Ishikawa (cell line): ENCODE measurements around the gene USP53.

ENCODE experiments used
- CEBPB ChIP-seq: IDR thresholded peaks from 2 replicates; pipeline ENCODE4 v1.6.1; 2012
- CREB1 ChIP-seq: IDR thresholded peaks from 2 replicates; pipeline ENCODE4 v1.6.1; 2012; ENCODE audit warnings: low read depth
- EGR1 ChIP-seq: IDR thresholded peaks from 2 replicates; pipeline ENCODE4 v1.6.1; 2012
- EP300 ChIP-seq: IDR thresholded peaks from 2 replicates; pipeline ENCODE4 v1.6.1; 2012; ENCODE audit warnings: borderline replicate concordance
- FOXM1 ChIP-seq: IDR thresholded peaks from 2 replicates; pipeline ENCODE4 v1.6.1; 2012; ENCODE audit warnings: low read depth, borderline replicate concordance
- MAX ChIP-seq: IDR thresholded peaks from 2 replicates; pipeline ENCODE4 v1.6.1; 2012
- NFIC ChIP-seq: IDR thresholded peaks from 2 replicates; pipeline ENCODE4 v1.6.1; 2012
- RAD21 ChIP-seq: IDR thresholded peaks from 2 replicates; pipeline ENCODE4 v1.6.1; 2012; ENCODE audit warnings: low read depth
- REST ChIP-seq: IDR thresholded peaks from 2 replicates; pipeline ENCODE4 v1.6.1; 2012; ENCODE audit warnings: low read depth, mild to moderate bottlenecking
- TAF1 ChIP-seq: IDR thresholded peaks from 2 replicates; pipeline ENCODE4 v1.6.1; 2012; ENCODE audit warnings: low read depth, mild to moderate bottlenecking
- TCF12 ChIP-seq: IDR thresholded peaks from 2 replicates; pipeline ENCODE4 v1.6.1; 2012; ENCODE audit warnings: low read depth
- TEAD4 ChIP-seq: IDR thresholded peaks from 2 replicates; pipeline ENCODE4 v1.6.1; 2012
- USF1 ChIP-seq: IDR thresholded peaks from 2 replicates; pipeline ENCODE4 v1.6.1; 2012
- YY1 ChIP-seq: IDR thresholded peaks from 2 replicates; pipeline ENCODE4 v1.6.1; 2012; ENCODE audit warnings: low read depth
- ZBTB7A ChIP-seq: IDR thresholded peaks from 2 replicates; pipeline ENCODE4 v1.6.1; 2012; ENCODE audit warnings: low read depth

The USP53 gene

GRCh38 chr4:119229908-119230687, 17.6 kb downstream of the USP53 start:
- no peak for TF ChIP-seq ZBTB7A

- TF ChIP-seq RAD21 (no peak), CREB1 (no peak), TCF12 (no peak), REST (no peak)
Observed at GRCh38 chr4:119231491-119231890, 19.0 kb downstream of the USP53 start.

GRCh38 chr4:119232286-119232685, 19.8 kb downstream of the USP53 start:
- no peak for TF ChIP-seq EP300
- TF ChIP-seq TEAD4: no peak
- TF ChIP-seq TAF1: no peak
- no peak for TF ChIP-seq EGR1
- no peak for TF ChIP-seq NFIC
- no peak for TF ChIP-seq CREB1
- no peak for TF ChIP-seq CEBPB
- no peak for TF ChIP-seq REST
- no peak for TF ChIP-seq USF1
- no peak for TF ChIP-seq ZBTB7A
- no peak for TF ChIP-seq TCF12
- no peak for TF ChIP-seq YY1
- no peak for TF ChIP-seq MAX
- TF ChIP-seq FOXM1: no peak
- TF ChIP-seq RAD21: no peak

GRCh38 chr4:119233191-119233590, 20.7 kb downstream of the USP53 start:
- no peak for TF ChIP-seq CEBPB
- no peak for TF ChIP-seq TAF1
- no peak for TF ChIP-seq RAD21
- no peak for TF ChIP-seq MAX

GRCh38 chr4:119233750-119234149, 21.2 kb downstream of the USP53 start:
- TF ChIP-seq CREB1: no peak
- no peak for TF ChIP-seq USF1
- no peak for TF ChIP-seq TCF12
- no peak for TF ChIP-seq FOXM1
- no peak for TF ChIP-seq ZBTB7A
- TF ChIP-seq YY1: no peak
- no peak for TF ChIP-seq REST
- TF ChIP-seq TAF1: no peak
- no peak for TF ChIP-seq RAD21
- no peak for TF ChIP-seq CEBPB
- TF ChIP-seq MAX: no peak
- no peak for TF ChIP-seq EGR1
- no peak for TF ChIP-seq NFIC
- no peak for TF ChIP-seq TEAD4
